HG02973 (cell line): ENCODE measurements around the gene ABCA13.
A peak's percentile ranks its signal among the peaks of the same experiment; 100 is the strongest.
"Not testable (repeated sequence)": the region's sequence is repeated elsewhere in the genome, so short reads cannot be mapped to it uniquely, and the experiment has no call there.

Experiments used
- ATAC-seq: cut with Tn5 transposase; IDR thresholded peaks from one replicate; pipeline ENCODE4 v1.9.1; 2021; ENCODE audit warnings: moderate library complexity; ENCODE audit not compliant: unreplicated experiment

Gene ABCA13

GRCh38 chr7:48171202-48171601 lies at the start of gene ABCA13:
TSS of gene ABCA13 (plus strand) at chr7:48171458. CDS start at chr7:48171484, 26 bp downstream.
- ATAC-seq, result no peak

DNA sequence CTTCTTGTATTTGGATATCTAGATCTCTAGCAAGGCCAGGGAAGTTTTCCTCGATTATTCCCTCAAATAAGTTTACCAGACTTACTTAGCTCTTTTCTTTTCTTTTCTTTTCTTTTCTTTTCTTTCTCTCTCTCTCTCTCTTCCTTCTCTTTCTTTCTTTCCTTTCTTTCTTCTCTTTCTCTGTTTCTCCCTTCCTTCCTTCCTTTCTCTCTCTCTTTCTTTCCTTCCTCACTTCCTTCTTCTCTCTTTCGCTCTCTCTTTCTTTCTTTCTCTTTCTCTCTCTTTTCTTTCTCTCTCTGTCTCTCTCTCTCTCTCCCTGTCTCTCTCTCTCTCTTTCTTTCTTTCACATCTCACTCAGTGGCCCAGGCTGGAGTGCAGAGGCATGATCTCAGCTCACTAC lies 45.2 kb upstream of the ABCA13 start:
- ATAC-seq, result no peak

GRCh38 chr7:48130658-48131108 lies 40.6 kb upstream of the ABCA13 start:
- ATAC-seq, result peak; percentile 78

DNA sequence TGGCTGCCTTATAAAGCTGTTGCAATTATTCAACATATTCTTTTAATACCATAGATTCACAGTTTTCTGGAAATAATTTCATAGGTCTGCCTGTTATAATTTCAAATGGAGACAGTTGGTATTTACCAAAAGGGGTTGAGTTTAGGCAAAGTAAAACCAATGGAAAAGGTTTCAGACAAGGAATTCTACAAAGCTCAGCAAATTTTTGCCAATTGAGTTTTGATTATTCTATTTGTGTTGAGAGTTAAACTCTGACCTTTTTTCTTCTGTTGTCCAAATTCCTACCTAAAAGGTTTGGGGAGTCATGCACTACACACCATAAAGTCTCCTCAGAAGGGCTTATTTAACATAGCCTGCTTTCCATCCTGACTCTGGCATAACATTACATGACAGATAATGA lies 38.5 kb upstream of the ABCA13 start:
- no peak for ATAC-seq

GRCh38 chr7:48139459-48139858 lies 31.8 kb upstream of the ABCA13 start:
- ATAC-seq, result no peak

DNA sequence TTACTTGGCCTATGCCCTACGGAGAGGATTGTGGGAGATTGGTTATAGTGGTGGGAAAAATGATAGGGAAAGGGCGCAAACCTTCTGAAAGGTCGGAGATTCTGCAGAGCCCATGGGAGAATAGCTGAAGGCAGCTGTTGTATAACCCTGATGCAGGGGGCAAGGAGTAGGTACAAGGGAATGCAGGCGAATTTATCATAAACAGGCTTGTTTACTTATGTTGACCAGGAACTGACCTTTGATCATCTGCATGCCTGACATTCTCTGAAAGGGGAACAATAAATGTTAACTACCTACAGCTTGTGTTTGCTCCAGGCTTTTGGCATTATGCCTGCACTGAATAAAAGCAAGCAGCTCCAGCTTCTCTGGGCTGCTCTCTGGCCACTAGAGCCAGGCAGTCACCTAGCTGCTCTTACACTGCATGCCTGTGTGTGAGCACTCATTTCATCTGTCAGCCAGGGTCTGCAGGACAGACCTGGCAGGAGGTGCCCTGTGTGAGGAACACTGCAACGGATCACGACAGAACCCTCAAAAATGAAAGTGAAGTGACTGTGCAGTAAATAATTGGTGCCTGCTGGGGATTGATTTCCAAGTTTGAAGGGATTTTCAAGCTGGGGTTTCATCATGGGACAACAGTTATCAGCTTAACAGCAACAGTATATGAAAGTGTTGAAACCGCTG lies 31.1 kb upstream of the ABCA13 start:
- ATAC-seq, result no peak

- no peak for ATAC-seq
Observed at GRCh38 chr7:48141521-48141920, 29.7 kb upstream of the ABCA13 start.

DNA sequence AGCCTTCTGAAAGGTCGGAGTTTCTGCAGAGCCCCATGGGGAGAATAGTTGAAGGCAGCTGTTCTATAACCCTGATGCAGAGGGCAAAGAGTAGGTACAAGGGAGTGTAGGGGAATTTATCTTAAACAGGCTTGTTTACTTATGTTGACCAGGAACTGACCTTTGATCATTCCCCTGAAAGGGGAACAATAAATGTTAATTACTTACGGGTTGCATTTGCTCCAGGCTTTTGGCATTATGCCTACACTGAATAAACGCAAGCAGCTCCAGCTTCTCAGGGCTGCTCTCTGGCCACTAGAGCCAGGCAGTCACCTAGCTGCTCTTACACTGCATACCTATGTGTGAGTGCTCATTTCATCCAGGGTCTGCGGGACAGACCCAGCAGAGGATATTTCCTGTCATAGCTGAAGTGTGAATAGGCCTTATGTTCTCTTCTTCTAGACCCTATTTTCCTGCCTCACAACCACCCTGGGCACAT lies 26.9 kb upstream of the ABCA13 start:
- ATAC-seq, result no peak

DNA sequence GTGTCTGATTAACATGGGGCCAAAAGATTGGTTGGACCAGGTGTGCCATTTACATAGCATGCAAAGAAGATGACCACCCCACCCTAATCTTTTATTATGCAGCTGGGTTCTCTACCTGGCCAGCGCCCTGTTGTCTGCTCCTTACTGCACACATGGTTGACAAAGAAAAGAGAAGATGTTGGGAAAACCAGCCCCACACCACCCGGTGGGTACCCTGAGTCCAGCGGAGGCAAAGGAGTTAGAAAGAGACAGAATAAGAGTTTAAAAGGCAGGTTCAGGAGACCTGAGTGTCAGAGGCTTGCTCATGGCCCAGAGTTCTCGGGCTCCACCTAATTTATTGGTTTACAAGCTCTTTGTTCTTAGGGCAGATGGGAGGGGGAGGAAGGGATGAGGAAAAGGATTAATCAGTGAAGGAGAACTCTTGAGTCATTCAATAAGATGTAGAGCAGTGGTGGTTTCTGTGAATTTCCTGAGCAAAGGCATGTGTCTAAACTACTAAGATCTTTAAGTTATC lies 24.1 kb upstream of the ABCA13 start:
- ATAC-seq, result no peak

GRCh38 chr7:48147690-48148089 lies 23.6 kb upstream of the ABCA13 start:
- not testable (repeated sequence) for ATAC-seq

- no peak for ATAC-seq
Observed at GRCh38 chr7:48148311-48148710, 22.9 kb upstream of the ABCA13 start.

DNA sequence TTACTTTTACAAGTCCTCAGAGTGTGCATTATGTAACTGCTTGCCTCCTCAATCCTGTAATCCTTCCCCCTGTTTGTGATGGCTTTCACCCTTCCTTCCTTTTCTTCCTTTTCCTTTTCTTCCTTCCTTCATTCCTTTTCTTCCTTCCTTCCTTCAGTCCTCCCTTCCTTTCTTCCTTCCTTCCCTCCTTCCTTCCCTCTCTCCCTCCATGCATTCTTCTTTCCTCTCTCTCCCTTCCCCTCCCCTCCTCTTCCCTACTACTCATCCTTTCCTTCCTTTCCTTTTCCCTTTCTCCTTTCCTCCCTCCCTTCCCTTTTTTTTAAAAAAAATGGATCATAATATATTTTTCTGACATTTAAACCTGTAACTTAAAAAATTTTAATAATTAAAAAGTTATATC lies 22.2 kb upstream of the ABCA13 start:
- ATAC-seq, result no peak

GRCh38 chr7:48150086-48150485 lies 21.2 kb upstream of the ABCA13 start:
- ATAC-seq, result no peak

GRCh38 chr7:48154792-48155413 lies 16.4 kb upstream of the ABCA13 start:
- ATAC-seq, result peak; percentile 65

DNA sequence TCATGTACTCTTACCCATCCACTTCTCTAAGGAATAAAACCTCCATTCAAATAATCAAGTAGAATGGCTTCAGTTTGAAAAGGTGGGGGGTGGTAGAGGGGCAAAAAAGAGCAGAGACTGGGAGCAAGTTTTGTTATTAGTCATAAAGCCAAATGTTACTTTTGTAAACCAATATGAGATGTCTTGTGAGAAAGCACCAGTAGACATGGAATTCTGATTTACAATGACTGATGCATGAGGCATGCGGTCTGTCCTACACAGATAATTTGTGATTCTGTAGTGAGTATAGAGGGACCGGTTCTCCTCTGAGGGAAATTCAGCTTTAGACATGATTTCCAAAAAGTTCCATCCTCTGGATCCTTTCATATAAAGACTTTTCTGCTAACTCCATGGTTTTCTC lies 12.9 kb upstream of the ABCA13 start:
- no peak for ATAC-seq

DNA sequence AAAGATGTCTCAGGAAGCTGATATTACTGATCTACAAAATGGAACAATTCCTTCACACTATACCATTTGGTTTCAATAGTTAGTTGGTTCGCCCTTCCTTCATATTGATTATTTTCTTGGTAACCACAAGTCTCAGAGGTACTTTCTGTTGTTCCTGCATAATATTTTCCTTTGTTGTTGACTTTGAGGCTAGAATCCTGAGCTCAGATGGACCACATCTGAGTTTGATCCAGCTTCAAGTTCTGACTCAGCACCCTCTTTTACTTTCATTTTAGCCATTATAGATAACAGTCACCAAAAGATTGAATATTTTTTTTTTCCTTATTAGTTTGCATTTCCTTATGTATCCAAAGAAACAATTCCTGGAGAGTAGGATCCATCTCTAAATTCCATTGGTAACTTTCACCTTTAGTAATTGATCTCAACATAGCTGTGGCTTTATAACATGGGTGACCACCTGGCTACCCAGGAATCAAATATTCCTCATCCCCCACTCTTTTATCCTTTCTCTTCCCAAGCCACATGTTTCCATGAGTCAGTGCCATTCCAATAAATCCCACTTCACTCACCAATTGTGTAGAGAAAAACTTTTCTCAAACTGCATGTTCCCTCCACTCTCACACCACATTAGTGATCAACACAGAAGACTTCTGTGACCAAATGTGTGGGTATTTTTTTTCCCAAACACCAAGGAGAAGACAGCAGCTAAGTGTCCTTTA lies 9.7 kb upstream of the ABCA13 start:
- no peak for ATAC-seq

- ATAC-seq, result no peak
Observed at GRCh38 chr7:48165157-48165556, 6.1 kb upstream of the ABCA13 start.

DNA sequence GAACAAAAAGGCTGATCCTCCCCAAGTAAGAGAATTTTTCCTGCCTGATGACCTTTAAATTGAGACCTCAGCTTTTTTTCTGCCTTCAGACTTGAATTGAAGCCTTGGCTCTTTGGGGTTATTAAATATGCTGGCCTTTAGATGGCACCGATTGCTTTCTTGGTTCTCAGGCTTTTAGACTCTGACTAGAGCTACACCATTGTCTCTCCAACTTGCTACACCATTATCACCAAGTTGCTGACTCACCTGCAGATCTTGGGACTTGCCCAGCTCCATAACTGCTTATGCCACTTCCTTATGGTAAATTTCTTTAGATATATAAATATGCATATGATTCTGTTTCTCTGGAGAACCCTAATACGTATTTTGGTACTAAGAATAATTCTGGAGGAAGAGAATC lies 3.1 kb upstream of the ABCA13 start:
- ATAC-seq, result no peak

DNA sequence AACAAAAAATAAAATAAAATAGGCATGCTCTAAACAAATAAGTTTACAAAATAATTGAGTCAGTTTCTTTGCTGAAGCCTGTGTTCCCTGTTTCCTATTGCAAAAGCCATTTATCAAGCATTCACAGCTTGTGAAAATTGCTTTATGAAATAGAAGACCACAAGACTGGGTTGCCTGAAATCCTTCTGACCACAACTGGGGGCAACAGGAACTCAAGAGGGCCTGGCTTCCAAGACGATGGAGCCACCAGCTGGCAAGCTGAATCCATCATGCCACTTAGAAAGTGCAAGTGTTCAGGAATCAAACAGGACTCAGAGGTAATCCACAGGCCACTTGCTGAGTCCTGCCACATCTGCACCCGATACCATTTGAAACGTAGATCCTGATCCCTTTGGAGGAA lies 752 bp upstream of the ABCA13 start:
- no peak for ATAC-seq

DNA sequence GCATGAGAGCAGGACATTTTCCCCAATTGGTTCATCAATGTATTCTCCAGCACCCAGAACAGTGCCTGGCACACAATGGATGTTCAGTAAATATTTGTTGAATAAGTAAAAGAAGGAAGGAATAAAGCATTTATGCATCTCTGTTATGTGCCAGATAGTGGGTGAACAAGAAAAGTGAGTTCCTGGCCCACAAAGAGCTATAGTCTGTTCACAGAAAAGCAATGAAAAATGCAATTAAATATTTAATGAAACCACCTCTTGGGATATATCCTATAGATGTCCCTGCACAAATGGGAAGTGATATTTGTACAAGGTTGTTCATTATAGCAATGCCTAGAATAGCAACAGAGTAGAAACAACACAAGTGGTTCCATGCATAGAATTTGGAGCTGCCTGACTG lies 2.1 kb downstream of the ABCA13 start:
- ATAC-seq, result no peak

GRCh38 chr7:48173756-48174382 lies 2.6 kb downstream of the ABCA13 start:
- no peak for ATAC-seq
